Ammon's horn (tissue), 1 donor: Measurements from ENCODE around the gene C1QTNF9B.
"Not testable (repeated sequence)": the region's sequence is repeated elsewhere in the genome, so short reads cannot be mapped to it uniquely, and the experiment has no call there.

Source experiments
- DNase-seq: peaks from one replicate; pipeline ENCODE4 v3.0.0-alpha.2; 2016; ENCODE audit warnings: low spot score

Gene C1QTNF9B

GRCh38 chr13:23897452-23897919 is at the start of gene C1QTNF9B:
Gene C1QTNF9B (minus strand): TSS chr13:23897502.
- DNase-seq: not testable (repeated sequence)

GRCh38 chr13:23946900-23947299 is 49.6 kb upstream of the C1QTNF9B start:
- DNase-seq: no peak

- no peak for DNase-seq
Measured at GRCh38 chr13:23946067-23946466, 48.8 kb upstream of the C1QTNF9B start.

GRCh38 chr13:23945612-23946011 is 48.3 kb upstream of the C1QTNF9B start:
- DNase-seq: no peak

GRCh38 chr13:23941211-23941610 is 43.9 kb upstream of the C1QTNF9B start:
- DNase-seq: no peak

- DNase-seq: not testable (repeated sequence)
Measured at GRCh38 chr13:23939666-23940065, 42.4 kb upstream of the C1QTNF9B start.

GRCh38 chr13:23934520-23934919 is 37.2 kb upstream of the C1QTNF9B start:
- no peak for DNase-seq

- no peak for DNase-seq
Measured at GRCh38 chr13:23928985-23929384, 31.7 kb upstream of the C1QTNF9B start.

GRCh38 chr13:23923031-23923430 is 25.7 kb upstream of the C1QTNF9B start:
- DNase-seq: no peak

GRCh38 chr13:23922005-23922932 is 25.0 kb upstream of the C1QTNF9B start:
- DNase-seq: no peak

GRCh38 chr13:23921451-23921888 is 24.2 kb upstream of the C1QTNF9B start:
- DNase-seq: peak; percentile 54

GRCh38 chr13:23919006-23919405 is 21.7 kb upstream of the C1QTNF9B start:
- DNase-seq: no peak

- DNase-seq: no peak
Measured at GRCh38 chr13:23918208-23918607, 20.9 kb upstream of the C1QTNF9B start.

GRCh38 chr13:23915308-23915707 is 18.0 kb upstream of the C1QTNF9B start:
- no peak for DNase-seq

GRCh38 chr13:23912469-23912868 is 15.2 kb upstream of the C1QTNF9B start:
- DNase-seq: no peak

- DNase-seq: no peak
Measured at GRCh38 chr13:23909606-23910005, 12.3 kb upstream of the C1QTNF9B start.

- DNase-seq: no peak
Measured at GRCh38 chr13:23905766-23906165, 8.5 kb upstream of the C1QTNF9B start.

GRCh38 chr13:23903906-23904280 is 6.6 kb upstream of the C1QTNF9B start:
- no peak for DNase-seq

- DNase-seq: no peak
Measured at GRCh38 chr13:23902975-23903905, 5.9 kb upstream of the C1QTNF9B start.

- no peak for DNase-seq
Measured at GRCh38 chr13:23901365-23901764, 4.1 kb upstream of the C1QTNF9B start.

- peak; percentile 62 for DNase-seq
Measured at GRCh38 chr13:23899555-23899954, 2.3 kb upstream of the C1QTNF9B start.

GRCh38 chr13:23898101-23898500 is 799 bp upstream of the C1QTNF9B start:
- no peak for DNase-seq
